ENCODE data around the gene GJA10. TPM values are rescaled to one million over a fixed set of nuclear protein-coding genes. Genes with fewer than 3 reads are reported as not detected.

Gene GJA10
- total RNA-seq, 1 experiment from 2014 or later: not detected

DNA sequence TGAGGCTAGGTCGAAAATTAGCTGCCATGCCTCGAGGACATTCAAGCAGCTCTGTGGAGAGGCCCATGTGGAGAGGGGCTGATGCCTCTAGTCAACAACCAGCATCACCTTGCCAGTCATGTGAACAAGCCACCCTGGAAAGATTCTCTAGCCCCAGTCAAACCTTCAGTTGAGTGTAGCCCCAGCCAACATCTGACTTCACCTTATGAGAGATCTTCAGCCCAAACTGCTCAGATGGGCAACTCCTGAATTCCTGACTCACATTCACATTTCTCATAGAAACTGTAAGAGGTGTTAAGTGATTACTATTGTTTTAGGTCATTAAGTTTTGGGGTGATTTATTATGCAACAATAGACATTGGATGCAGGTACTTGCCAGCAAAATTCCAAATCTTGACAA is 44.9 kb downstream of the GJA10 start:
- in situ Hi-C loops (cut with HindIII; ENCODE audit: low pct_unique_long_range_greater_than_20kb, low sequenced_read_pairs) (no loop called here), intact Hi-C loops (cut with micrococcal nuclease; ENCODE audit: unreplicated experiment) (no loop called here)
- CTCF ChIA-PET: interaction anchor here (0.6 to 0.7 kb wide), 2 partner anchors 195 to 895 kb away, joined by 3 to 6 read pairs; no protein-coding TSS in a partner anchor

DNA sequence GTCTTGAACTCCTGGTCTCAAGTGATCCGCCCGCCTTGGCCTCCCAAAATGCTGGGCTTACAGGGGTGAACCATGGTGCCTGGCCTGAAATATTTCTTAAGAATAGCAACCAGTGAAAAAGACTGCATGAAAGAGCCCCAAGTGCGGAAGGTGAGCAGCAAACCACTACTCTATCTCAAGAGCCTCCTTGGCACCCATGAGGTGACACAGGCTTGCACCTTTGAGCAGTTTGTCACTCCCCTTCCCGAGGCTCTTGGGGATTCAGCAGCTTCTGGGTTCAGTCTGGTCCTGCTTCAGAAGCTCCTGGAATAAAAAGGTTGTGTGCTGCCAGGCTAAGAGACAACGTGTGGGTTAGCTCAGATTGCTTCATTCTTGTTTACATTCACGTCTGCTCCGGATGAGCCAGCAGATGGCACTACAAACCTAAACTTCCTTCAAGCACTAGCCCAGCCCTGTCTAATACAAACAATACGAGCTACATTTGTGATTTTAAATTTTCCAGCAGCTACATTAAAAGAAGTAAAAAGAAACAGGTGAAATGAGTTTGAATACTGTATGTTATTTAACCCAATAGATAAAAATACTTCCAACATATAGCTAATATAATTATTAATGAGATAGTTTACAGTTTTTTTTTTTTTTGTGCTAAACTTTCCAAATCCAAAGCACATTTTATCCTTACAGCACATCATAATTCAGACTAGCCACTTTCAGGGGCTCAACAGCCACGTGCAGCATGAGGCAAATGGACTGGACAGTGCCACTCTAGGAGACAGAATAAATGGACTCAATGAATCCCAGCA is 46.2 kb downstream of the GJA10 start:
- H3K4me3 ChIP-seq (ENCODE audit: low read depth in 2 of 2, low read length in 2 of 2): no peak overlapping the region
- peak; percentile 67 for DNase-seq (ENCODE audit: low read depth, low spot score)
- no peaks in the 10 kb centered on the region for H3K9me3 ChIP-seq (ENCODE audit: control insufficient read depth, insufficient read depth, low read depth, low read length)
- intact Hi-C loops (cut with micrococcal nuclease; ENCODE audit: unreplicated experiment) (loop anchor here (1.0 to 10.0 kb wide), 4 partner anchors 30 to 539 kb away; no protein-coding TSS in a partner anchor), in situ Hi-C loops (cut with HindIII; ENCODE audit: low pct_unique_long_range_greater_than_20kb, low sequenced_read_pairs) (no loop called here)
- H3K27me3 ChIP-seq (ENCODE audit: control insufficient read depth, insufficient read depth, low read length): no peaks in the 10 kb centered on the region
- TF ChIP-seq, protein P1, sequence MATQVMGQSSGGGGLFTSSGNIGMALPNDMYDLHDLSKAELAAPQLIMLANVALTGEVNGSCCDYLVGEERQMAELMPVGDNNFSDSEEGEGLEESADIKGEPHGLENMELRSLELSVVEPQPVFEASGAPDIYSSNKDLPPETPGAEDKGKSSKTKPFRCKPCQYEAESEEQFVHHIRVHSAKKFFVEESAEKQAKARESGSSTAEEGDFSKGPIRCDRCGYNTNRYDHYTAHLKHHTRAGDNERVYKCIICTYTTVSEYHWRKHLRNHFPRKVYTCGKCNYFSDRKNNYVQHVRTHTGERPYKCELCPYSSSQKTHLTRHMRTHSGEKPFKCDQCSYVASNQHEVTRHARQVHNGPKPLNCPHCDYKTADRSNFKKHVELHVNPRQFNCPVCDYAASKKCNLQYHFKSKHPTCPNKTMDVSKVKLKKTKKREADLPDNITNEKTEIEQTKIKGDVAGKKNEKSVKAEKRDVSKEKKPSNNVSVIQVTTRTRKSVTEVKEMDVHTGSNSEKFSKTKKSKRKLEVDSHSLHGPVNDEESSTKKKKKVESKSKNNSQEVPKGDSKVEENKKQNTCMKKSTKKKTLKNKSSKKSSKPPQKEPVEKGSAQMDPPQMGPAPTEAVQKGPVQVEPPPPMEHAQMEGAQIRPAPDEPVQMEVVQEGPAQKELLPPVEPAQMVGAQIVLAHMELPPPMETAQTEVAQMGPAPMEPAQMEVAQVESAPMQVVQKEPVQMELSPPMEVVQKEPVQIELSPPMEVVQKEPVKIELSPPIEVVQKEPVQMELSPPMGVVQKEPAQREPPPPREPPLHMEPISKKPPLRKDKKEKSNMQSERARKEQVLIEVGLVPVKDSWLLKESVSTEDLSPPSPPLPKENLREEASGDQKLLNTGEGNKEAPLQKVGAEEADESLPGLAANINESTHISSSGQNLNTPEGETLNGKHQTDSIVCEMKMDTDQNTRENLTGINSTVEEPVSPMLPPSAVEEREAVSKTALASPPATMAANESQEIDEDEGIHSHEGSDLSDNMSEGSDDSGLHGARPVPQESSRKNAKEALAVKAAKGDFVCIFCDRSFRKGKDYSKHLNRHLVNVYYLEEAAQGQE (IDR thresholded peaks at IDR 0.05; ENCODE audit: insufficient read depth in 1 of 2, low read depth in 2 of 2, low read length in 1 of 2): no peak
- TF ChIP-seq, protein P2, sequence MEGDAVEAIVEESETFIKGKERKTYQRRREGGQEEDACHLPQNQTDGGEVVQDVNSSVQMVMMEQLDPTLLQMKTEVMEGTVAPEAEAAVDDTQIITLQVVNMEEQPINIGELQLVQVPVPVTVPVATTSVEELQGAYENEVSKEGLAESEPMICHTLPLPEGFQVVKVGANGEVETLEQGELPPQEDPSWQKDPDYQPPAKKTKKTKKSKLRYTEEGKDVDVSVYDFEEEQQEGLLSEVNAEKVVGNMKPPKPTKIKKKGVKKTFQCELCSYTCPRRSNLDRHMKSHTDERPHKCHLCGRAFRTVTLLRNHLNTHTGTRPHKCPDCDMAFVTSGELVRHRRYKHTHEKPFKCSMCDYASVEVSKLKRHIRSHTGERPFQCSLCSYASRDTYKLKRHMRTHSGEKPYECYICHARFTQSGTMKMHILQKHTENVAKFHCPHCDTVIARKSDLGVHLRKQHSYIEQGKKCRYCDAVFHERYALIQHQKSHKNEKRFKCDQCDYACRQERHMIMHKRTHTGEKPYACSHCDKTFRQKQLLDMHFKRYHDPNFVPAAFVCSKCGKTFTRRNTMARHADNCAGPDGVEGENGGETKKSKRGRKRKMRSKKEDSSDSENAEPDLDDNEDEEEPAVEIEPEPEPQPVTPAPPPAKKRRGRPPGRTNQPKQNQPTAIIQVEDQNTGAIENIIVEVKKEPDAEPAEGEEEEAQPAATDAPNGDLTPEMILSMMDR (IDR thresholded peaks at IDR 0.05): peak; percentile 80
- ChIA-PET CTCF (interaction anchor here (0.5 to 1.7 kb wide), 17 partner anchors 12 to 630 kb away, joined by 3 to 24 read pairs (median 5); no protein-coding TSS in a partner anchor), POLR2A (interaction anchor here (0.6 kb wide), 1 partner anchor 40 kb away, joined by 3 read pairs; no protein-coding TSS in a partner anchor)
- H3K27ac ChIP-seq (ENCODE audit: low read length): peak overlapping the region; percentile 73
- H3K4me1 ChIP-seq (ENCODE audit: control insufficient read depth, insufficient read depth, low read length): peaks cover 2% of the 10 kb centered on the region; the same call in 1 of the 2 replicates
- BruUV-seq (replicated peaks): no TSS peak
- H3K36me3 ChIP-seq (ENCODE audit: control insufficient read depth, insufficient read depth, low read length): no peaks in the 10 kb centered on the region
- peak; percentile 95 for ATAC-seq

More for the DNA sequence above, 44.9 kb downstream of the GJA10 start:
- Histone ChIP-seq H3K4me1 (ENCODE audit: control insufficient read depth, insufficient read depth, low read length) (peaks cover 2% of the 10 kb centered on the region; the same call in 1 of the 2 replicates), H3K27ac (ENCODE audit: low read length) (no peak overlapping the region), H3K27me3 (ENCODE audit: control insufficient read depth, insufficient read depth, low read length) (no peaks in the 10 kb centered on the region), H3K36me3 (ENCODE audit: control insufficient read depth, insufficient read depth, low read length) (no peaks in the 10 kb centered on the region), H3K9me3 (ENCODE audit: control insufficient read depth, insufficient read depth, low read depth, low read length) (no peaks in the 10 kb centered on the region), H3K4me3 (ENCODE audit: low read depth in 2 of 2, low read length in 2 of 2) (no peak overlapping the region)
- no TSS peak for BruUV-seq (replicated peaks)
- TF ChIP-seq, protein P2 (IDR thresholded peaks at IDR 0.05): no peak
- TF ChIP-seq SIN3A (IDR thresholded peaks at IDR 0.05; ENCODE audit: borderline replicate concordance, insufficient read depth, low read depth, low read length) (no peak), TCF7L2 (IDR thresholded peaks at IDR 0.05; ENCODE audit: low read depth, low read length) (no peak)
- TF ChIP-seq, protein P1 (IDR thresholded peaks at IDR 0.05; ENCODE audit: insufficient read depth in 1 of 2, low read depth in 2 of 2, low read length in 1 of 2): no peak
- POLR2A ChIA-PET: no interaction called here
- DNase-seq (ENCODE audit: low read depth, low spot score) (no peak), ATAC-seq (no peak)

All from Panc1 (cell line).